ENCODE measurements around the gene ZBED4.

DNA sequence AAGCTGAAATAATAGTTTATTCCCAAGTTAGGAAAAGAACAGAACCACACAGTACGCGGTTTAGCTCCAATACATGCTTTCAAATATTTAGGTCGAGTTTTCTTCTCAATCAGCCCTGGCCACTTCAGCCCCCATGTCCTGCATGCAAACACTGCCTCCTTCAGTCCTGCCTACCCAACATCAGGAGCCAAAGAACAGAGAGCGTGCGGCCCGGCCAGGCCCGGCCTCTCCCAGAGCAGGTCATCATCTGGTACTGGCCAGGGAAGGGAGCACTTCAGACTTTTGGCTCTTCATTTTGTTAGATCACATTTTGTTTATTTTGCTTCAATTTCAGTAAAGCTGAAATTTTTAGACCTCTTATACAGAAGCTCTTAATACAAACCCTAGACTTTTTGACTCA is 32.7 kb upstream of the ZBED4 start:
- TF ChIP-seq, protein P1, sequence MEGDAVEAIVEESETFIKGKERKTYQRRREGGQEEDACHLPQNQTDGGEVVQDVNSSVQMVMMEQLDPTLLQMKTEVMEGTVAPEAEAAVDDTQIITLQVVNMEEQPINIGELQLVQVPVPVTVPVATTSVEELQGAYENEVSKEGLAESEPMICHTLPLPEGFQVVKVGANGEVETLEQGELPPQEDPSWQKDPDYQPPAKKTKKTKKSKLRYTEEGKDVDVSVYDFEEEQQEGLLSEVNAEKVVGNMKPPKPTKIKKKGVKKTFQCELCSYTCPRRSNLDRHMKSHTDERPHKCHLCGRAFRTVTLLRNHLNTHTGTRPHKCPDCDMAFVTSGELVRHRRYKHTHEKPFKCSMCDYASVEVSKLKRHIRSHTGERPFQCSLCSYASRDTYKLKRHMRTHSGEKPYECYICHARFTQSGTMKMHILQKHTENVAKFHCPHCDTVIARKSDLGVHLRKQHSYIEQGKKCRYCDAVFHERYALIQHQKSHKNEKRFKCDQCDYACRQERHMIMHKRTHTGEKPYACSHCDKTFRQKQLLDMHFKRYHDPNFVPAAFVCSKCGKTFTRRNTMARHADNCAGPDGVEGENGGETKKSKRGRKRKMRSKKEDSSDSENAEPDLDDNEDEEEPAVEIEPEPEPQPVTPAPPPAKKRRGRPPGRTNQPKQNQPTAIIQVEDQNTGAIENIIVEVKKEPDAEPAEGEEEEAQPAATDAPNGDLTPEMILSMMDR (conservative IDR thresholded peaks at IDR 0.05; ENCODE audit: low read depth, low read length), result no peak
- TF ChIP-seq EZH2 (IDR thresholded peaks at IDR 0.05; ENCODE audit: borderline replicate concordance, low read depth, low read length, poor library complexity, severe bottlenecking), result no peak

Data from A673 (cell line).